Measurements from ENCODE around the gene CORO2B.

The CORO2B gene

GRCh38 chr15:68699881-68700454 is 121.2 kb downstream of the CORO2B start:
- DNase-seq (ENCODE audit: low spot score): no peak

- no peak for DNase-seq (ENCODE audit: low spot score)
Measured at GRCh38 chr15:68700455-68701123, 121.8 kb downstream of the CORO2B start.

- DNase-seq (ENCODE audit: low spot score): no peak
Measured at GRCh38 chr15:68701886-68702285, 123.1 kb downstream of the CORO2B start.

- DNase-seq (ENCODE audit: low spot score): no peak
Measured at GRCh38 chr15:68704496-68705021, 125.8 kb downstream of the CORO2B start.

GRCh38 chr15:68706256-68706655 is 127.5 kb downstream of the CORO2B start:
- no peak for DNase-seq (ENCODE audit: low spot score)

- DNase-seq (ENCODE audit: low spot score): no peak
Measured at GRCh38 chr15:68706931-68707330, 128.1 kb downstream of the CORO2B start.

GRCh38 chr15:68707386-68707785 is 128.6 kb downstream of the CORO2B start:
- DNase-seq (ENCODE audit: low spot score): no peak

- no peak for DNase-seq (ENCODE audit: low spot score)
Measured at GRCh38 chr15:68709876-68710275, 131.1 kb downstream of the CORO2B start.

- no peak for DNase-seq (ENCODE audit: low spot score)
Measured at GRCh38 chr15:68710536-68710935, 131.7 kb downstream of the CORO2B start.

GRCh38 chr15:68711406-68711805 is 132.6 kb downstream of the CORO2B start:
- no peak for DNase-seq (ENCODE audit: low spot score)

GRCh38 chr15:68712886-68713285 is 134.1 kb downstream of the CORO2B start:
- no peak for DNase-seq (ENCODE audit: low spot score)

- DNase-seq (ENCODE audit: low spot score): no peak
Measured at GRCh38 chr15:68713874-68714273, 135.1 kb downstream of the CORO2B start.

- DNase-seq (ENCODE audit: low spot score): no peak
Measured at GRCh38 chr15:68715111-68715510, 136.3 kb downstream of the CORO2B start.

- no peak for DNase-seq (ENCODE audit: low spot score)
Measured at GRCh38 chr15:68717951-68718350, 139.2 kb downstream of the CORO2B start.

GRCh38 chr15:68718468-68718867 is 139.7 kb downstream of the CORO2B start:
- DNase-seq (ENCODE audit: low spot score): no peak

- no peak for DNase-seq (ENCODE audit: low spot score)
Measured at GRCh38 chr15:68719051-68719450, 140.3 kb downstream of the CORO2B start.

GRCh38 chr15:68719672-68720071 is 140.9 kb downstream of the CORO2B start:
- no peak for DNase-seq (ENCODE audit: low spot score)

- no peak for DNase-seq (ENCODE audit: low spot score)
Measured at GRCh38 chr15:68721886-68722285, 143.1 kb downstream of the CORO2B start.

- DNase-seq (ENCODE audit: low spot score): no peak
Measured at GRCh38 chr15:68725736-68726135, 146.9 kb downstream of the CORO2B start.

GRCh38 chr15:68726246-68726645 is 147.5 kb downstream of the CORO2B start:
- DNase-seq (ENCODE audit: low spot score): no peak

GRCh38 chr15:68729789-68730411 is 151.1 kb downstream of the CORO2B start:
- no peak for DNase-seq (ENCODE audit: low spot score)

- peak; percentile 55 for DNase-seq (ENCODE audit: low spot score)
Measured at GRCh38 chr15:68730471-68730919, 151.7 kb downstream of the CORO2B start.

Data from NAMALWA (cell line).